OCI-LY3 (cell line): ENCODE data around the gene HOXA11.

Experiments
- H2AFZ ChIP-seq: fragments of 200-600, 300-600 bp; shearing (Covaris generic); 2 replicates; pipeline ENCODE4 v1.6.0; 2014; ENCODE audit warnings: antibody characterized with exemption, low read depth, low read length
- H3K27ac ChIP-seq: fragments of 200-600, 300-600 bp; sonication (generic); 2 replicates; pipeline ENCODE4 v1.5.1; 2014; ENCODE audit warnings: mild to moderate bottlenecking, low read length, moderate library complexity, mixed read lengths
- H3K27me3 ChIP-seq: fragments of 200-600, 300-600 bp; sonication (generic); 2 replicates; pipeline ENCODE4 v1.6.1; 2014; ENCODE audit warnings: low read depth, low read length, mixed read lengths
- H3K36me3 ChIP-seq: fragments of 200-600, 300-600 bp; sonication (generic); replicated peaks from 2 replicates; pipeline ENCODE3; 2014; ENCODE audit warnings: low read depth, low read length, mixed read lengths
- H3K4me1 ChIP-seq: fragments of 300-600, 200-600 bp; sonication (generic); 2 replicates; pipeline ENCODE4 v1.6.1; 2014; ENCODE audit warnings: low read length, mixed read lengths
- H3K4me2 ChIP-seq: fragments of 200-600, 300-600 bp; sonication (generic); 2 replicates; pipeline ENCODE4 v1.6.1; 2014; ENCODE audit warnings: low read length, mixed read lengths
- H3K4me3 ChIP-seq: fragments of 300-600, 200-600 bp; sonication (generic); 2 replicates; pipeline ENCODE4 v1.5.1; 2014; ENCODE audit warnings: antibody characterized with exemption, mild to moderate bottlenecking, low read length, moderate library complexity
- H3K79me2 ChIP-seq: fragments of 300-600, 200-600 bp; shearing (Covaris generic); 2 replicates; pipeline ENCODE4 v1.6.1; 2014; ENCODE audit warnings: mild to moderate bottlenecking, low read length, mixed read lengths
- H3K9ac ChIP-seq: fragments of 300-600, 200-600 bp; shearing (Covaris generic); 2 replicates; pipeline ENCODE4 v1.6.0; 2014; ENCODE audit warnings: mild to moderate bottlenecking, low read length, moderate library complexity
- H3K9me3 ChIP-seq: fragments of 200-600, 300-600 bp; shearing (Covaris generic); 2 replicates; pipeline ENCODE4 v1.6.1; 2014; ENCODE audit warnings: low read length, mixed read lengths; ENCODE audit not compliant: insufficient read depth
- H4K20me1 ChIP-seq: fragments of 200-600, 300-600 bp; sonication (generic); 2 replicates; pipeline ENCODE4 v1.6.1; 2016; ENCODE audit warnings: low read length, mixed read lengths; ENCODE audit not compliant: insufficient read depth
- EZH2phosphoT487 ChIP-seq: fragments of 200-600 bp; shearing (Covaris generic); IDR thresholded peaks from 2 replicates; pipeline ENCODE4 v1.6.1; 2018; ENCODE audit warnings: antibody characterized with exemption, mixed run types, low read depth
- TF ChIP-seq, protein P1 (sequence below): fragments of 200-600, 300-600 bp; sonication (generic); IDR thresholded peaks from 2 replicates; pipeline ENCODE4 v1.5.1; 2014; ENCODE audit warnings: antibody characterized with exemption, low read length, low read depth

Gene HOXA11

DNA sequence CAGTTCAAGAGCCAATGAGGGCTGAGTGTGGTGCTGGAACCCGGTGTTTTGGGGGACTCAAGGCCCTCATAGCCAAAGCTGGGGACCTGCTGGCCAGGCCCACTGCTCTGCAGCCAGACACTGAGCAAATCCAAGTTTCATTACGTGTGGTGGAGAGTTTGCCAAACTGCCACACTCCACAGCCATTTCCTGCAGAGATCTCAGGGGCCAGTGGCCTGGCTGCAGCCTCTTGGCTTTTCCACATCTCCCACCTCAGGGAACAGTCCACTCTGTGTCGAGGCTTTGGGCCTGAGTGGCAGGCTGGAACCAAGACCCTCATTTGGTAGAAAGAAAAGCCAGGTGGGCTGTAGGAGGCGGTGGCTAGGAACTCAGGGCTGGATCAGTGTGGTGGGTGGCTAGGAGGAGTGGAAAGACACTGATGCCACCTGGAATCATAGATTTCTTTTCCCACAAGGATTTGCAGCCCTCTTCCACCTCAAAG, 3.2 kb downstream of the HOXA11 start:
- Histone ChIP-seq H3K4me1 (no peaks in the 10 kb centered on the region), H3K9me3 (no peaks in the 10 kb centered on the region)

DNA sequence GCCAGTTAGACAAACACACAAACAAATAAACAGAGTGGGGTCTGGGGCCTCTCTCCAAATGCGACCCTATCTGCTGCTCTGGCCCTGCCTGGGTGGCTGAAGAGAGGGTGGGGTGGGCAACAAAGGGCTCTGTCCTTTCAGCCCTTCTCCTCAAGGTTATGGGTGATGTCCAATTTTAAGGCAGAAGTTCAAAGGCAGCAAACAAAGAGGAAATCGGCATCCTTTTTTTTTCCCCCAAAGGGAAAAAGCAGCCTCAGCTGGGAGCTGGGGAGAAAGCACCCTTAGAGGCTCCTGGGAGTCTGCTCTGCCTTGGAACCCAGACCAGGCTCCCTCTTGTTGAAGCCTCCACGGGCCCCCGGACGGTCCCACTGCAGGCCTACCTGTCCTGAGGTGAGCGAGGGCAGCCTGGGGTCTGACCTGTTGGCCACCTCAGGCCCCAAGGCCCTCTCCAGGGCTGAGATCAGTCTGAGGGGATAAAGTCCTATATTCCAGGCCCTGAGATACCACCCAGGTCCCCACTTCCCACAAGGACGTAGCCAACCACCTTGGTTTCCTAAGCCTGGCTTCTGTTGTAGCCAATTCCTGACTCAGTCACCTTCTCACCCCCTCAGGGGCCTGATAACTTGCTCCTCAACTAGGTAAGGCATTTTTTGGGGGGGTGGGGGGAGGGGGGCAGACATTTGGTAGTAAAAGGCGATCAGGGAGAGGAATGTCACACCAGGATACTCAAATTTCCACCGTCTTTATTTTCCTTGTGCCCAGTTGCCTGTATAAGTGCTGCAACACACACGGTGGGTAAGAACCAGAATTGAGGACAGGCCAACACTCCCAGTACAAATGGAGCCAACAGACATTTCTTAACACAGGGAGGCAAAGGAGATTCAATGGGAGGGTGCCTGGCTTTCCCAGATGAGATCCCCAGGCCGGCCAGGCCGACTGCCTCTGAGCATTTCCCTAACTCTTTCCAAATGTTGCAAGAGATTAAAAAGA, 4.3 kb downstream of the HOXA11 start:
- no peaks in the 10 kb centered on the region for H4K20me1 ChIP-seq
- no peaks in the 10 kb centered on the region for H3K4me1 ChIP-seq
- no peaks in the 10 kb centered on the region for H3K79me2 ChIP-seq
- H3K27me3 ChIP-seq, result no peaks in the 10 kb centered on the region
- no peaks in the 10 kb centered on the region for H3K36me3 ChIP-seq
- no peak for TF ChIP-seq EZH2phosphoT487
- TF ChIP-seq, protein P1, sequence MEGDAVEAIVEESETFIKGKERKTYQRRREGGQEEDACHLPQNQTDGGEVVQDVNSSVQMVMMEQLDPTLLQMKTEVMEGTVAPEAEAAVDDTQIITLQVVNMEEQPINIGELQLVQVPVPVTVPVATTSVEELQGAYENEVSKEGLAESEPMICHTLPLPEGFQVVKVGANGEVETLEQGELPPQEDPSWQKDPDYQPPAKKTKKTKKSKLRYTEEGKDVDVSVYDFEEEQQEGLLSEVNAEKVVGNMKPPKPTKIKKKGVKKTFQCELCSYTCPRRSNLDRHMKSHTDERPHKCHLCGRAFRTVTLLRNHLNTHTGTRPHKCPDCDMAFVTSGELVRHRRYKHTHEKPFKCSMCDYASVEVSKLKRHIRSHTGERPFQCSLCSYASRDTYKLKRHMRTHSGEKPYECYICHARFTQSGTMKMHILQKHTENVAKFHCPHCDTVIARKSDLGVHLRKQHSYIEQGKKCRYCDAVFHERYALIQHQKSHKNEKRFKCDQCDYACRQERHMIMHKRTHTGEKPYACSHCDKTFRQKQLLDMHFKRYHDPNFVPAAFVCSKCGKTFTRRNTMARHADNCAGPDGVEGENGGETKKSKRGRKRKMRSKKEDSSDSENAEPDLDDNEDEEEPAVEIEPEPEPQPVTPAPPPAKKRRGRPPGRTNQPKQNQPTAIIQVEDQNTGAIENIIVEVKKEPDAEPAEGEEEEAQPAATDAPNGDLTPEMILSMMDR, result no peak
- no peaks in the 10 kb centered on the region for H3K9me3 ChIP-seq
- no peak overlapping the region for H3K4me2 ChIP-seq
- no peak overlapping the region for H2AFZ ChIP-seq
- H3K27ac ChIP-seq, result no peak overlapping the region
- H3K4me3 ChIP-seq, result no peak overlapping the region
- H3K9ac ChIP-seq, result no peak overlapping the region

More for the DNA sequence above, 3.2 kb downstream of the HOXA11 start:
- no peaks in the 10 kb centered on the region for H3K79me2 ChIP-seq
- no peaks in the 10 kb centered on the region for H3K27me3 ChIP-seq
- no peak overlapping the region for H3K4me2 ChIP-seq
- no peak overlapping the region for H3K27ac ChIP-seq
- H3K36me3 ChIP-seq, result no peaks in the 10 kb centered on the region
- no peak overlapping the region for H3K9ac ChIP-seq
- no peaks in the 10 kb centered on the region for H4K20me1 ChIP-seq
- no peak overlapping the region for H2AFZ ChIP-seq
- TF ChIP-seq, protein P1, result no peak
- no peak for TF ChIP-seq EZH2phosphoT487
- H3K4me3 ChIP-seq, result no peak overlapping the region

DNA sequence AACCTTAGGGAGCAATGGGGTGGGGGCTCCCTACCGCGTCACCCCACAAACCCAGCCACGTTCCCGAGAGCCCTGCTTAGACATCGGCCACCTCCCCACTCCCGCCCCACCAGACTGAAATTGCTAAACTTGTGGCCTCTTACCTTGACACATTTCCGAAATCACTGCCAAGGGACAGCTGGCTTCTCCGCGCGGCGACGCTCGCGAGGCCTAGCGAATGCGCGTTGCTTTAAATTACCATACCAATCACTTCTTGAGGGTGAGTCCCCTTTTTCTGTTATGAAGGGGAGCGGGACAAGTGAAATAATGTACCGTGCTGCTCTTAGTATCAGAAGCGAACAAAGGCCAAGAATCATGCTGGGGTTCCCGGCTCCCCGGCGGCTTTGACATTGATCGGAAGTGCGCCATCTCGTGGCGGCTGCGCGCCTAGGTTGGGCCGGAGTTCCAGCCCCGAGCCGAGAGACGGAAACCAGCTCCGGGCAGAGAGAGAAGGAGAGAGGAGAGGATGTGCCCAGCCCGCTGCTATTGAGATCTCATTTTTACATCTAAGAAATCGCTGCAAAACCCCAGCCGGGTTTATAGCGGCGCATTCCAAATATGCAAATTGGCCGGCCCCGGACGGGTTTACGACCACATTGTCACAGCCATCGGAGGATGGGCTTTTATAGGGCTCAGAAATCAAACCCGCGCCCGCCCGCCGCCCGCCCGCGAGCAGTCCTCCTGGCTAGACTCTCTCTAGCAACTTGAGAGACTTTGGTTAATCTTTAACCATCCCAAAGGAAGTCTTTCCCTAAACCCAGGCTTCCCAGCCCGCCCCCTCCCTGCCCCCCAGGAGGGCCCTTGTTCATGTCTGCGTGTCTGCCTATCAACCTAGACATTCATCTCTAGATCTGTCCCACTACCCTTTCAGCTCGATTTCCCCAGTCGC, 5.3 kb downstream of the HOXA11 start:
- Histone ChIP-seq H3K9me3 (no peaks in the 10 kb centered on the region), H4K20me1 (no peaks in the 10 kb centered on the region), H3K4me1 (no peaks in the 10 kb centered on the region), H3K4me3 (no peak overlapping the region), H3K36me3 (no peaks in the 10 kb centered on the region), H3K27me3 (no peaks in the 10 kb centered on the region), H3K9ac (no peak overlapping the region), H3K79me2 (no peaks in the 10 kb centered on the region), H3K27ac (no peak overlapping the region), H3K4me2 (no peak overlapping the region), H2AFZ (no peak overlapping the region)
- no peak for TF ChIP-seq EZH2phosphoT487
- TF ChIP-seq, protein P1, result no peak

DNA sequence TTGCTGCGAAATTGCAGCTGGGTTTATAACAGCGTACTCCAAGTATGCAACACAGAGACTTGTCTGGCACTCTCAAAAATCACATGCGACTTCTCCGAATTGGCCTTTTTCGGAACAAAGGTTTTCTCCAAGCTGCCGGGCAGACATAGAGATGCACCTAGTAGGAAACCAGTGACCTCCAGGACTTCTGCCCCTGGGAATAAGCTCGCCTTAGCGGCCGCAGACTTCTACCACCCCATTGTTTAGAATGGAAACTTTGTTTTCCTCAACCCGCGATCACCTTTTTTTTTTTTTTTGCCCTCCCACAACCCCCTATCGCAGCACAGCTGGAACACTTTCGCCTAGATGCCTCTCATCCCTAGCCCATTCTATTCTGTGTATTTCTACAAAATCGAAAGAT, 6.0 kb downstream of the HOXA11 start:
- Histone ChIP-seq H3K79me2 (no peaks in the 10 kb centered on the region), H3K4me1 (no peaks in the 10 kb centered on the region), H3K9me3 (no peaks in the 10 kb centered on the region), H3K4me3 (no peak overlapping the region), H3K27me3 (no peaks in the 10 kb centered on the region), H4K20me1 (no peaks in the 10 kb centered on the region), H2AFZ (no peak overlapping the region), H3K36me3 (no peaks in the 10 kb centered on the region), H3K9ac (no peak overlapping the region), H3K4me2 (no peak overlapping the region), H3K27ac (no peak overlapping the region)
- TF ChIP-seq, protein P1, result no peak
- no peak for TF ChIP-seq EZH2phosphoT487
